OCI-LY3 (cell line): ENCODE data around the gene SNTB2.

Experiments used
- EZH2phosphoT487 ChIP-seq: fragments of 200-600 bp; shearing (Covaris generic); IDR thresholded peaks from 2 replicates; pipeline ENCODE4 v1.6.1; 2018; ENCODE audit warnings: antibody characterized with exemption, mixed run types, low read depth
- TF ChIP-seq, protein P1 (sequence below): fragments of 200-600, 300-600 bp; sonication (generic); IDR thresholded peaks from 2 replicates; pipeline ENCODE4 v1.5.1; 2014; ENCODE audit warnings: antibody characterized with exemption, low read length, low read depth

DNA sequence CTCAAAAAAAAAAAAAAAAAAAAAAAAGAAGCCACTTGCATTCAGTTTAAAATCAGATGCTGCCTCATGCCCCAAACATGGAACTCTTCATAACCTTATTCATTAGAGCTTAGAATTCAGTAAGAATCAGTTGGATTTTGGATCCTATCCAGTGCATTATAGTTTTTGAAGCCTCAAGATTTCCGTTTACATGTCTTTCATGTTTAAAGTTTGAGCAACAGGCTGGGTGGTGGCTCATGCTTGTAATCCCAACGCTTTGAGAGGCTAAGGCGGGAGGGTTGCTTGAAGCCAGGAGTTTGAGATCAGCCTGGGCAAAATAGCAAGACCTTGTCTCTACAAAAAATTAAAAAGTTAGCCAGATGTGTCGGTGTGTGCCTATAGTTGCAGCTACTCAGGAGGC lies 55.0 kb downstream of the SNTB2 start:
- TF ChIP-seq, protein P1, sequence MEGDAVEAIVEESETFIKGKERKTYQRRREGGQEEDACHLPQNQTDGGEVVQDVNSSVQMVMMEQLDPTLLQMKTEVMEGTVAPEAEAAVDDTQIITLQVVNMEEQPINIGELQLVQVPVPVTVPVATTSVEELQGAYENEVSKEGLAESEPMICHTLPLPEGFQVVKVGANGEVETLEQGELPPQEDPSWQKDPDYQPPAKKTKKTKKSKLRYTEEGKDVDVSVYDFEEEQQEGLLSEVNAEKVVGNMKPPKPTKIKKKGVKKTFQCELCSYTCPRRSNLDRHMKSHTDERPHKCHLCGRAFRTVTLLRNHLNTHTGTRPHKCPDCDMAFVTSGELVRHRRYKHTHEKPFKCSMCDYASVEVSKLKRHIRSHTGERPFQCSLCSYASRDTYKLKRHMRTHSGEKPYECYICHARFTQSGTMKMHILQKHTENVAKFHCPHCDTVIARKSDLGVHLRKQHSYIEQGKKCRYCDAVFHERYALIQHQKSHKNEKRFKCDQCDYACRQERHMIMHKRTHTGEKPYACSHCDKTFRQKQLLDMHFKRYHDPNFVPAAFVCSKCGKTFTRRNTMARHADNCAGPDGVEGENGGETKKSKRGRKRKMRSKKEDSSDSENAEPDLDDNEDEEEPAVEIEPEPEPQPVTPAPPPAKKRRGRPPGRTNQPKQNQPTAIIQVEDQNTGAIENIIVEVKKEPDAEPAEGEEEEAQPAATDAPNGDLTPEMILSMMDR: no peak
- no peak for TF ChIP-seq EZH2phosphoT487
